GM18870 (cell line): ENCODE measurements around the gene GAS2L3.
A peak's percentile ranks its signal among the peaks of the same experiment; 100 is the strongest.
"Not testable (repeated sequence)": the region's sequence is repeated elsewhere in the genome, so short reads cannot be mapped to it uniquely, and the experiment has no call there.

Source experiments
- ATAC-seq: cut with Tn5 transposase; IDR thresholded peaks from one replicate; pipeline ENCODE4 v1.9.1; 2021; ENCODE audit warnings: moderate library complexity; ENCODE audit not compliant: unreplicated experiment

Gene GAS2L3

DNA sequence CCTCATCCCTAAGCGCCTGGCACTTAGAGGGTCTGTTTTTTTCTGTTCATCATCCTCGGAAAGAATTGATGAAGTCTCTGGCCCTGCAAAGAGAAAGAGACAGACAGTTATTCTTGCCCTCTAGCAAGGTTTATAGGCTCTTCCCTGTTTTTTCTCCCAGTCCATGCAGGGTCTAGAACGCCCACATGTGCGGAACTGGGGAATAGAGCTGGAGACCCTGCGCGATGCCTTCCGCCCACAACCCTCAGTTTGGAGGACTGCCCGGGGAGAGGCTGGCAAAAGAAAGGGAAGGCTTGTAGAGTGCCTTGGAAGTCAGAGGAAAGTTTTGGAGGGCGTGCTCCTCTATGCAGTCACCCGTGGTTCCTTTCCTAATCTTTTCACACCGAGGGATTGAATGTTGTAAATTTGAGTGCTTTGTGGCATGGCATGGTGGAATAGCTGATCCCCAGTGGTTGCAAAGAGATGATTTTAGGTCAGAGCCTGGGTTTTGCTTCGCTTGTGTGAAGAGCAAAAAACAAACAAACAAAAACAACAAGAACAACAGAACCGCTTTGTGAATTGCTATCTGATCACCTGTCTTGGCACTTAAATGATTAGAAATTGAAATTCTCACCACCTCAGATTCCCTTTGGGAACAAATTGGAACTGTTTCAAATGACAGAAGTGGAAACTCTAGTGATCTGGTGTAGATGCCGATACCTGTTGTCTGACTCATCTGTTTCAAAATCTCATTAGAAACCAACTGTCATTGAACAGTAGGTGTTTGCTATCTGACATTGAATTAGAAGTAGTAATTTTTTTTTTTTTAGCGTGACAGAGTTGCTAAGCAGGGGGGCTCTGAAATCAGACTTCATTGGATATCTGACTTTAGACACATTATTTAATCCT, 947 bp downstream of the GAS2L3 start:
- ATAC-seq = peak; percentile 8

- no peak for ATAC-seq
These were observed 3.0 kb downstream of the GAS2L3 start for GRCh38 chr12:100576331-100577036.

GRCh38 chr12:100578923-100579322, 5.4 kb downstream of the GAS2L3 start:
- ATAC-seq = no peak

DNA sequence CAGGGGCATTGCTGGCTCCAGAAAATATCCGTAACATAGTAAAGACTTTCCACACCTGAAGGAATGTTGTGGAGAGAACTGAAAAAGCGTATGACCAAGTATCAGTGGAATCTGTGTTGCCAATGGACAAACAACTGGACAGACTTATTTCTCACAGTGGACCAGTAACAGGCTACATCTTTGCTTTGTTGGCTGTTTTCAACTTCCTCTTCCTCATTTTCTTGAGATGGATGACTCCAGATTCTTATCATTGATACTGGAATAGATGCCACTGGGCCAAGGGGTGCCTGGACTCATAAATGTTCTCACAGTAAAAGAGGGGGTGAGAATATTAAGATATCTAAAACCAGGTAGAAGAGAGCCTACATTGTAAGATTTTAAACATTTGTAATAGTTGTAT, 6.4 kb downstream of the GAS2L3 start:
- ATAC-seq = no peak

- ATAC-seq = no peak
These were observed 10.8 kb downstream of the GAS2L3 start for GRCh38 chr12:100584256-100584655.

DNA sequence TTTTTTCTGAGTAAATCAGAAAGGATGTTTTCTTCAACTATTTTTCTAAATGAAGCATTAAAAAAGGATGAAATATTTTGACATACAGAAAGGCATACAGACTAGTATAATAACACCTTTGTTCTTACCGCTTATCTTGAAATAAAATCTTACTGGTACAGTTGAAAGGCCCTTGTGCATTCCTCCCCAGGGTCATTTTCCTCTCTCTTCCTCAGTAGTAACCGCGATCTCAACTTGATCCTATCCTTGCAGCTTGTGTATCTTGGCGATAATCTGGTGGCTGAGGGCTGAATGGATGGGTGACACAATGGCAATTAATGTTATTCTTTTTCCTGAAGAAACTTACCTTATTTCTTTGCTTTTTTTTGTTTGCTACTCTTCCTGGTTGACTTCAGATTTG, 18.5 kb downstream of the GAS2L3 start:
- ATAC-seq = no peak

- no peak for ATAC-seq
These were observed 20.0 kb downstream of the GAS2L3 start for GRCh38 chr12:100593490-100593889.

- no peak for ATAC-seq
These were observed 28.1 kb downstream of the GAS2L3 start for GRCh38 chr12:100601626-100602025.

DNA sequence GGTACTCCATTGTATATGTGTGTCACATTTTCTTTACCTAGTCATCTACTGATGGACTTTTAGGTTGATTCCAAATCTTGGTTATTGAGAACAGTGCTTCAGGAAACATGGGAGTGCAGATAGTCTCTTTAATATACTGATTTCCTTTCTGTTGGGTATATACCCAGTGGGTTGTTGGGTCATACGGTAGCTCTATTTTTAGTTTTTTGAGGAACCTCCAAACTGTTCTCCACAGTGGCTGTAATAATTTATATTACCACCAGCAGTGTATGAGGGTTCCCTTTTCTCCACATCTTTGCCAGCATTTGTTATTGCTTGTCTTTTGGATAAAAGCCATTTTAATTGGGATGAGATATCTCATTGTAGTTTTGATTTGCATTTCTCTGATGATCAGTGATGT, 29.5 kb downstream of the GAS2L3 start:
- ATAC-seq = not testable (repeated sequence)

GRCh38 chr12:100608776-100609175, 35.3 kb downstream of the GAS2L3 start:
- ATAC-seq = no peak

DNA sequence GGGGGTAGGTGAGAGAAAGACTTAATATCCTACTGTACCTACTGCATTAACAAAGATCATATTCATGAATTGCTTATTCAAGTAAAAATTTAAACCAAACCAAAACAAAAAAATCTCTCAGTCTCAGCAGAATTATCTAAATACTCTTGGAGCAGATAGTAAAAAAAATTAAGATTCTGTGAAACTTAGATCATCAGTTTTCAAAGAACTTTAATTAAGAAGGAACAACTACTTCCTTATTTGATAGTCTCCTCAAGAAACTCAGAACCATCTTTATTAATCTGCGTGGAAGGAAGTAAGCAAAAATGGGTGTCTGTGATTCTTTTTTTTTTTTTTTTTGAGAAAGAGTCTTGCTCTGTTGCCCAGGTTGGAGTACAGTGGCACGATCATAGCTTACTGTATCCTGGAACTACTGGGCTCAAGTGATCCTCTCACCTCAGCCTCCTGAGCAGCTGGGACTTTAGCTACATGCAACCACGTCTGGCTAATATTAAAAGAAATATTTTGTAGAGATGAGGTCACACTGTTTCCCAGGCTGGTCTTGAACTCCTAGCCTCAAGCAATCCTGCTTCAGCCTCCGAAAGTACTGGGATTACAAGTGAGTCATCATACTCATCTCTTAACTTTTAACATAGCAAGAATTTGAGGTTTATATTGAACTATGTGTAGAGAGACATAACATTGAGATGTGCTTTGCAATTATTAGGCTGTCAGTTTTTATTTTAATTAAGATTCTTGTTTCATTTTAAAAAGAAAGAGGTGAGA, 37.4 kb downstream of the GAS2L3 start:
- ATAC-seq = no peak

DNA sequence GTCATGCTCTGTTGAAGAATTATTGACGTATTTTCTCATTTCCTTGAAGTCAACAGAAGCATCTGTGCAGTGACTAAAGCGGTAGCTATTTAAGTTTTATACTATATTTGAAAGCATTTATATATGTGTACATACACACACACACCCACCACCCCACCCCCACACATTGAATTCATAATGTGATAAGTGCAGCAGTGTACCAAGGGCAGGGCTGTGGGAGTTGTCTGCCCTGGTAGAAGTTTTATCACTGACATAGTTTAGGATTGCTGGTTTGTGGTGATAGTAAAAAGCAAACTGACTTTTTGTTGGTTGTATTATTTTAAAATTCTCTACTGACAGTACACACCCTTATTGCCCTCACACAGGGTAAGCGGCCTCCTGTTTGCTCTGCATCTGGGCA, 39.1 kb downstream of the GAS2L3 start:
- no peak for ATAC-seq

- no peak for ATAC-seq
These were observed 51.1 kb downstream of the GAS2L3 start for GRCh38 chr12:100624571-100624970.

DNA sequence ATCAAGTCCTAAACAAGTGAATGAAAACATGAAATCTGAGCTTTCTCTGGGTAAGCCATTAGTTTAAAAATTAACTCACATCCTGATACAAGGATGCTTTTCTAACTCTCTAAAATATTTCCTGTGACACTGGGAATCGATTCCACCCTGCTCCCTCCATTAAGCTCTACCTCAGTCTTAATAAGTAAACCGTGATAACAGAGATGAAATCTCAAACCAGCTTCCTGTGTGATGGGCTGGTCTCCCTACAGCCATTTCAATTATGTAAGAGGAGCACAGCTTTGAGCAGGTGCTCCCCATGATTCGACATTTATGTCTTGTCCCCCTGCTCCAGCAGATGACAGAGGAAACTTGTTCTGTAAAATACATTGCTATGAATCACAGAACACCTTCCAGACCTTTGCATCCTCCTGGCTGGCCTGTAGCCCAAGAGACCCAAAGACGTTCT, 59.0 kb downstream of the GAS2L3 start:
- ATAC-seq = no peak

GRCh38 chr12:100633082-100633785, 59.8 kb downstream of the GAS2L3 start:
- ATAC-seq = not testable (repeated sequence)

- no peak for ATAC-seq
These were observed 69.8 kb downstream of the GAS2L3 start for GRCh38 chr12:100643246-100643645.

DNA sequence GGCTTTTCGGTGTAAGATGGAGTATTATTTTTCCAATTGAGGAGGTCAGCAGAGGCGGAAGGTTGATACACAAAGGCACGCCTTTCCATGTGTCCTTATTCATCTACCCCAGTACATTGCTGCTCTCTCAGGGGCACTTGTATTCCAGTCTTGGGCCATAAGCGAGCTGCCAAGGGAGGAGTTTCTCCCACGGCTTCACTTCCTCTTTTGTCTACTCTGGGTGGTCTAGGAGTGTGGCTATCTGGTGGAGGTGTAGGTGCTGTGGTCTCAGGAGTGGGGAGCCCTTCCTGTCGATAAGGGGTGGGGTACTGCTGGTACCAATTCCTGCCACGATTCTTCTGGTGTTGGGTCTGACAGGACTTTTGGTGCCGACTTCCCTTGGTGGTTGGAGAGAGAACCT, 73.4 kb downstream of the GAS2L3 start:
- no peak for ATAC-seq

GRCh38 chr12:100651108-100651507, 77.6 kb downstream of the GAS2L3 start:
- no peak for ATAC-seq

DNA sequence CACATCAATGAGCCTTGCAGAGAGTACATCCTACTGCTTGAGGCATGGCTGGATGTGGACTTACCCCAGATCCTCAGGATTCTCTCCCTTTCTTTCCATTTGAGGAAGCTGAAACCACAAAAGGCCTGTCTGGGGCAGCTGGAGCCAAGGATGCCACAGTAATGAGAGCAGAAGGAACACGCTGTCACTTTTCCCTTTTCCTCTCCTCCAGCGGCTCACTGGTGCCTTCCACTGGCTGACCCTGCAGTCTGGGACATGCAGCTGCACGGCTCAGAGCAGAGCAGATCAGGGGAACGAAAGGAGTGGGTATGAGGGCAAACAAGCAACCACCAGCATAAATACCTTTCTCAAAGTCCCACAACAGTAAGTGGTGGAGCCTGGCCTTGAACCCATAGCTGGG, 78.2 kb downstream of the GAS2L3 start:
- ATAC-seq = no peak

DNA sequence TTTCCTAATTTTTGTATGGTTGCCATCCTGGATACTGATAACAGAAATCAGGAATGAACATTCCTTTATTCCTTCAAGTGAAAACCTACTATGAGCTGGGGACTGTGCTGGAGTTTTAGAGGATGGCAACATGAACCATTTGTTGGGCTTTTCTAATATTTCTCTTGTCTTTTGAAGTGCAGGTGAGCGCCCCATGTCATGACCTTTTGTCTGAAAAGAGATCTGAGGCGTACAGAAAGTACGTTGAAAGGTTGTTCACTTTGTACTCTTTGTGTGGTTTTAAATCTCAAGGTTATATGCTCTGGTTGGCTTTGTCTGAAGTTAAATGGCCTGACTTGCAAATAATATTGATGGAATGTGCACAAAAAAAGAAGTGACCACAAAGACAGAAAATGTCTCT, 79.0 kb downstream of the GAS2L3 start:
- no peak for ATAC-seq

DNA sequence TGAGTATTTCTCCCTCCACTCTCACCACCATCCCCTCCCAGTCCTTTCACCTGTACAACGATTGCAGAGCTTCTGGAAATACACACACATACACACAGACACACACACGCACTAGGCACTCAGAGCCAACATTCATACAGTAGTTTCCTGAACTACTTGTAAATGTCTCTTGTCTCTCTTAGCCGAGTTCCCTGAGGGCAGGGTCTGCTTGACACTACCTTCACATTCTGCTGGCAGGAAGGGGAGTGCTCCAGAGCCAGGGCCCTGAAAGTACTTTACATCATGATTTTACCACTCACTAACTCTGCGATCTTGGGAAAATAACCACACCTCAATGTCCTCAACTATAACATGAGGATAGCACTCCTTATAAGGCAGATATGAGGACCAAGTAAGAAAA, 82.7 kb downstream of the GAS2L3 start:
- ATAC-seq = no peak
